Adrenal gland (tissue), 5 donors: Measurements from ENCODE around the gene USP31.

ENCODE experiments used
- CTCF ChIP-seq, 6 experiments: fragments of 450-650 bp in 4 of 6; fragments of 200-600 bp in 2 of 6; sonication (generic) in 1 of 6; IDR thresholded peaks; 1 replicate in 5 of 6; 2 replicates in 1 of 6; pipeline versions ENCODE4 v1.5.1 to v1.8.0; 2016 to 2021; ENCODE audit warnings: antibody characterized with exemption in 6 of 6, mild to moderate bottlenecking in 2 of 6, moderate library complexity in 1 of 6
- POLR2A ChIP-seq, 2 donors: fragments of 450-650 bp; IDR thresholded peaks; one replicate each; pipeline ENCODE4 v1.6.1; 2017; ENCODE audit warnings: antibody characterized with exemption in 2 of 2, mild to moderate bottlenecking in 2 of 2, moderate library complexity in 1 of 2
- donor health status: DM: no; HTN: no; CAD: no.

- no peak for TF ChIP-seq CTCF (IDR thresholded peaks at IDR 0.05)
- TF ChIP-seq POLR2A (IDR thresholded peaks at IDR 0.05): no peak
Measured at GRCh38 chr16:23152386-23153178, 3.3 kb upstream of the USP31 start.
